Measurements from ENCODE around the gene TMEM92. TPM values are rescaled to one million over a fixed set of nuclear protein-coding genes. Genes with fewer than 3 reads are reported as not detected.

Gene TMEM92
- total RNA-seq, 2 experiments from 2014 or later: not detected

DNA sequence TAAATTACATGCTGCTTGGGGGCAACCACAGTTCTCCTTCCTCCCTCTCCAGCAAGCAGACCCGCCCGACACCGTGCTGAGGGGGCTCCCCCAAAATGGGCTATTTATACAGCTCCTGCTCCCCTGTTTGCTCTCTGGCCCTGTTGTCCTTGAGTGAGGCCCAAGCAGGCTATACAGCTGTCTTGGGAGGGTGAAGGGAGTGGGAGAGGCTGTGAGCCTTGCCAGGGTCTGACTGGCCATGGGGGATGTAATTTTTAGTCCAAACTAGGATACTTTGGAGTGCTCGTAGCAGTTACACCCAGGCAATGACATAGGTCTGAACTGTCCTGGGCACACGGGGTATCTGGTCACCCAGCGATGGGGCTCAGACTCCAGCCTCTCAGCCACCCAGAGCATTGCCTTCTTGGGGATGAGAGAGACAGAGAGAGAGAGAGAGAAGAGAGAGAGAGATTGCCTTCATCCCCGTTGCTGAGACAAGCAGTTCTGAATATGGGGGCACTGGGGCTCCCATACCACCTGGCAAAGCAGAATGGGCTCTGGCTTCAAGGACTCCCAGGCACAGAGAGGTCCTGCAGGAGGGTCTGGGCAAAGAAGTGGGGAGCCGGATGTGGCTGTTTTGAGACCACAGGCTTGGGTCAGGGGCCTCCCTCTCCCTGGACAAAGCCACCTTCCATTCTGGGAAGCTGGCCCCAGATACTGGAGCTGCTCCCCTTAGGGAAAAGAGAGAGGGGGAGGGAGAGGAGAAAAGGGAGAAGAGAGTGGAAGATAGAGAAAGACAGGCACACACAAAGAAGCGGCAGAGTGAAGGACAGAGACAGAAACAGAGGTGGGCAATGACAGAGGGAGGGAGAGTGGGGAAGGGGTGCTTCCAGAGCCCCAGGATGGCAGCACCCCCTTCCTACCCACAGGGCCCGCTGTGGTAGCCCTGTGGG, 10.7 kb upstream of the TMEM92 start:
- TF ChIP-seq, protein P1, sequence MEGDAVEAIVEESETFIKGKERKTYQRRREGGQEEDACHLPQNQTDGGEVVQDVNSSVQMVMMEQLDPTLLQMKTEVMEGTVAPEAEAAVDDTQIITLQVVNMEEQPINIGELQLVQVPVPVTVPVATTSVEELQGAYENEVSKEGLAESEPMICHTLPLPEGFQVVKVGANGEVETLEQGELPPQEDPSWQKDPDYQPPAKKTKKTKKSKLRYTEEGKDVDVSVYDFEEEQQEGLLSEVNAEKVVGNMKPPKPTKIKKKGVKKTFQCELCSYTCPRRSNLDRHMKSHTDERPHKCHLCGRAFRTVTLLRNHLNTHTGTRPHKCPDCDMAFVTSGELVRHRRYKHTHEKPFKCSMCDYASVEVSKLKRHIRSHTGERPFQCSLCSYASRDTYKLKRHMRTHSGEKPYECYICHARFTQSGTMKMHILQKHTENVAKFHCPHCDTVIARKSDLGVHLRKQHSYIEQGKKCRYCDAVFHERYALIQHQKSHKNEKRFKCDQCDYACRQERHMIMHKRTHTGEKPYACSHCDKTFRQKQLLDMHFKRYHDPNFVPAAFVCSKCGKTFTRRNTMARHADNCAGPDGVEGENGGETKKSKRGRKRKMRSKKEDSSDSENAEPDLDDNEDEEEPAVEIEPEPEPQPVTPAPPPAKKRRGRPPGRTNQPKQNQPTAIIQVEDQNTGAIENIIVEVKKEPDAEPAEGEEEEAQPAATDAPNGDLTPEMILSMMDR (conservative IDR thresholded peaks at IDR 0.05; ENCODE audit: low read length): no peak
- TF ChIP-seq EZH2phosphoT487 (IDR thresholded peaks at IDR 0.05; ENCODE audit: borderline replicate concordance, low read depth, low read length): no peak
- H3K9me3 ChIP-seq (ENCODE audit: low read length): no peaks in the 10 kb centered on the region
- ChIA-PET POLR2A (no interaction called here), CTCF (ENCODE audit: unreplicated experiment) (no interaction called here)
- intact Hi-C loops (cut with micrococcal nuclease; ENCODE audit: unreplicated experiment): no loop called here
- H3K9me2 ChIP-seq (ENCODE audit: insufficient read depth, low read length): no peaks in the 10 kb centered on the region
- no peaks in the 10 kb centered on the region for H3K79me2 ChIP-seq (ENCODE audit: insufficient read depth, low read depth, low read length)
- H3K36me3 ChIP-seq (ENCODE audit: insufficient read depth, low read length): no peaks in the 10 kb centered on the region
- H3K4me3 ChIP-seq (ENCODE audit: low read depth, low read length, poor library complexity, severe bottlenecking): no peak overlapping the region
- H3K4me1 ChIP-seq (ENCODE audit: insufficient read depth, low read length, poor library complexity, severe bottlenecking): no peaks in the 10 kb centered on the region
- H4K20me1 ChIP-seq (ENCODE audit: insufficient read depth, low read length): no peaks in the 10 kb centered on the region
- no peak overlapping the region for H2AFZ ChIP-seq (ENCODE audit: low read length)
- DNase-seq (ENCODE audit: low spot score): no peak
- H3K27ac ChIP-seq (ENCODE audit: low read depth, low read length, poor library complexity, severe bottlenecking): no peak overlapping the region
- no peak overlapping the region for H3K4me2 ChIP-seq (ENCODE audit: low read length)
- BruUV-seq (replicated peaks): no TSS peak

DNA sequence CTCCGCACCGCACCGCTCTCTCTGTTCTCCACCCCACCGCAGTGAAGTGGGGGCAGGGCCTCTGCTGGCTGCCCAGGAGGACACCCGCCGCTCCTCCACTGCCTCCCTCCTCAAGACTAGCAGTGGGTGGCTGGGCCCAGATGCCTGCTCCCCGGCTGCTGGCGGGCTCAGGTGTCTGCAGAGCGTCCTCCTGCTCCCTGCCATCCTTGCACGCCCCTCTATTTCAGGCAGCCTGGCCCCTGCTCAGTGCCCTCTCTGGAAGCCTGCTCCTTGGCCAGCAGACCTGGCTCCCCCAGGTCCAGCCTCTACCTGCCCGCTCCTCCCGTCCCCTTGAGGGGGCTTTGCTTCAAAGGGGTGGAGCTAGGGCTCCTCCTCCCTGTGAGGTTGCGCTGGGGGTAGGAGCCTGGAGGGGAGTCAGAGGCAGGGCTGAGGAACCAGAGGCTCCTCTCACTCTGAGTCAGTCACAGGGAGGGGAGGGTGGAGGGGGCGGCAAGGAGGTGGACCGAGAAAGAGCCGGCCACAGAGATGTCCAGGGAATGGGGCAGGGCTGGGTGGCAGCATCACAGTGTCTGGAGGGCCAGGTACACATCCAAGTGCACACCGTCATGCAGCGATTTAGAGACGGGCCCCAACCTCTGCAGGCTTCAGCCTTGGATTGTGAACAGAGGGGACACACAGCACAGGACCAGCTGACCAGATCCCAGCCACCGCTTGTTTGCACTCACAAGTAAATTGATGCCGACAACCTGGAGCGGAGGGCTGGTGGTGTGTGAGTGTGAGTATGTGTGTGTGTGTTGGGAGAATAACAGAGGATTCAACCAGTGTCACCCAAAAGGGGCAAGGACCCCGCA, 9.8 kb upstream of the TMEM92 start:
- Histone ChIP-seq H3K79me2 (ENCODE audit: insufficient read depth, low read depth, low read length) (no peaks in the 10 kb centered on the region), H3K4me1 (ENCODE audit: insufficient read depth, low read length, poor library complexity, severe bottlenecking) (no peaks in the 10 kb centered on the region), H3K9me2 (ENCODE audit: insufficient read depth, low read length) (no peaks in the 10 kb centered on the region), H3K4me2 (ENCODE audit: low read length) (no peak overlapping the region), H3K9me3 (ENCODE audit: low read length) (no peaks in the 10 kb centered on the region), H4K20me1 (ENCODE audit: insufficient read depth, low read length) (no peaks in the 10 kb centered on the region), H2AFZ (ENCODE audit: low read length) (no peak overlapping the region), H3K36me3 (ENCODE audit: insufficient read depth, low read length) (no peaks in the 10 kb centered on the region), H3K4me3 (ENCODE audit: low read depth, low read length, poor library complexity, severe bottlenecking) (no peak overlapping the region), H3K27ac (ENCODE audit: low read depth, low read length, poor library complexity, severe bottlenecking) (no peak overlapping the region)
- CTCF ChIA-PET (ENCODE audit: unreplicated experiment): no interaction called here
- TF ChIP-seq EZH2phosphoT487 (IDR thresholded peaks at IDR 0.05; ENCODE audit: borderline replicate concordance, low read depth, low read length): no peak
- TF ChIP-seq, protein P1 (conservative IDR thresholded peaks at IDR 0.05; ENCODE audit: low read length): no peak
- POLR2A ChIA-PET: no interaction called here
- DNase-seq (ENCODE audit: low spot score): no peak
- BruUV-seq (replicated peaks): no TSS peak
- intact Hi-C loops (cut with micrococcal nuclease; ENCODE audit: unreplicated experiment): no loop called here

Measured in OCI-LY7 (cell line).